Dermis microvascular lymphatic vessel endothelial cell (primary cell): Measurements from ENCODE around the gene HIP1. TPM values are rescaled to one million over a fixed set of nuclear protein-coding genes. Genes with fewer than 3 reads are reported as not detected.
"Not testable (repeated sequence)": the region's sequence is repeated elsewhere in the genome, so short reads cannot be mapped to it uniquely, and the experiment has no call there.

Experiments
- DNase-seq, 2 donors: peaks; one replicate each; pipeline versions ENCODE4 v3.0.0 to v3.0.0-alpha.2; 2010; ENCODE audit warnings: low read depth in 2 of 2
- total RNA-seq: library from RNA; depleted of rRNA; stranded (reverse); fragments of >200 nt; gene quantifications from 2 replicates; pipeline ENCODE4 v1.2.1, GENCODE V29; 2014

Gene HIP1
- total RNA-seq, 1 donor from 2014 or later, result 32.6 TPM

DNA sequence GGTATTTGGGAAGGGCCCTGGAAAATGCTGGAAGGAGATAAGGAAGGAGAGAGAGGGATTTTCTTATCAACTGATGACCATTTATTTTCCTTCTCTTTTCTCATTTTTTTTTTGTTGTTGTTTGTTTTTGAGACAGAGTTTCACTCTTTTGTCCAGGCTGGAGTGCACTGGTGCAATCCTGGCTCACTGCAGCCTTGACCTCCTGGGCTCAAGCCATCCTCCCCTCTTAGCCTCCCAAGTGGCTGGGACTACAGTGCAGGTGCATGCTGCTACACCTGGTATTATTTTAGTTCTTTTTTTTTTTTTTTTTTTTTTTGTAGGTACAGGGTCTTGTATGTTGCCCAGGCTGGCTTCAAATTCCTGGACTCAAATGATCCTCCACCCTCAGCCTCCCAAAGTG lies 52.2 kb downstream of the HIP1 start:
- DNase-seq, result no peak

DNA sequence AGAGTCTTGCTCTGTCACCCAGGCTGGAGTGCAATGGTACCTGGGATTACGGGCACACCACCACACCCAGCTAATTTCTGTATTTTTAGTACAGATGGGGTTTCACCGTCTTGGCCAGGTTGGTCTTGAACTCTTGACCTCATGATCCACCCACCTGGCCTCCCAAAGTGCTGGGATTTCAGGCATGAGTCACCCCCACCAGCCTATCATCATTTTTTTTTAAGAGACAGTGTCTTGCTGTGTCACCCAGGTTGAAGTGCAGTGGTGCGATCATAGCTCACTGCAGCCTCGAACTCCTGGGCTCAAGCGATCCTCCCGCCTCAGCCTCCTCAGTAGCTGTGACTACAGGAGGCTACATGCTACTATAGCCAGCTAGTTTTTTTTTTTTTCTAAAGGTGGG lies 56.7 kb downstream of the HIP1 start:
- DNase-seq, result not testable (repeated sequence)

DNA sequence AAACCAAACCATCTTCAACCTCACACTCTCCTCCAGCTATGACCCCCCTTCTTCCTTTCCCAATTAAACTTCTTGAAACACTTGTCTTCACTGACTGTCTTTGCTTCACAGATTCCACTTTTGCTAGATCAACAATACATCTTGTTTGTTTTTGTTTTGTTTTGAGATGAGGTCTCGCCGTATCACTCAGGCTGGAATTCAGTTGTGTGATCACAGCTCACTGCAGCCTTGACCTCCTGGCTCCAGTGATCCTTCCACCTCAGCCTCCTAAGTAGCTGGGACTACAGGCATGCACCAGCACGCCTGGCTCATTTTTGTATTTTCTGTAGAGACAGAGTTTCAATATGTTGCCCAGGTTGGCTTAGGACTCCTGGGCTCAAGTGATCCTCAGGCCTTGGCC lies 59.7 kb downstream of the HIP1 start:
- DNase-seq, result no peak

DNA sequence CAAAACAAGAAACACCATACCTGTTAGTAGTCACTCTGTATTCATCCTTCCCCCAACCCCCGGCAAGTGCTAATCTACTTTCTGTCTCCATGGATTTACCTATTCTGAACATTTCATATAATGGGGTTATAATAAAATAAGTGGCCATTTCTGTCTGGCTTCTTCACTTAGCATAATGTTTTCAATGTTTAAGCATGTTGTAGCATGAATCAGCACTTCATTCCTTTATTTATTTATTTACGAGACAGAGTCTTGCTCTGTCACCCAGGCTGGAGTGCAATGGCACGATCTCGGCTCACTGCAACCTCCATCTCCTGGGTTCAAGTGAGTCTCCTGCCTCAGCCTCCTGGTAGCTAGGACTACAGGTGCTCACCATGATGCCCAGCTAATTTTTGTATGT lies 69.2 kb downstream of the HIP1 start:
- DNase-seq, result no peak

DNA sequence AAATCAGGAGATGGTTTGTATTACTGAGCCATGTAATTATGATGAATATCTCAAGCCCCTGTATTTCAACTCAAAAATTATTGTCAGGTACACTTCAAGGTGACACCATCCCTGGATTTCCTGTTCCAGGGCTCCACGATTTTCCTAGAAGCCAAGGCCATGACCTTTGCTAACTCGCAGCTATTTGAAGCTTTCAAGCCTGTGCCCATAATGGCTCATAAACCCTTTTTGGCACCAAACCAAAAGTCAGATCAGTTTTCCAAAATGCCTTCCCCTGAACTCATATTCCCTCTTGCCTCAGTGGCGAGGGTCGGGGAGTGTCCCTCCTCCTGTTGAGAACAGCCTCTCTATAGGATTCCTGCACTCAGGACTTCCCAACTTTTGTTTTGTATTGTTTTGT lies 70.8 kb downstream of the HIP1 start:
- DNase-seq, result no peak

DNA sequence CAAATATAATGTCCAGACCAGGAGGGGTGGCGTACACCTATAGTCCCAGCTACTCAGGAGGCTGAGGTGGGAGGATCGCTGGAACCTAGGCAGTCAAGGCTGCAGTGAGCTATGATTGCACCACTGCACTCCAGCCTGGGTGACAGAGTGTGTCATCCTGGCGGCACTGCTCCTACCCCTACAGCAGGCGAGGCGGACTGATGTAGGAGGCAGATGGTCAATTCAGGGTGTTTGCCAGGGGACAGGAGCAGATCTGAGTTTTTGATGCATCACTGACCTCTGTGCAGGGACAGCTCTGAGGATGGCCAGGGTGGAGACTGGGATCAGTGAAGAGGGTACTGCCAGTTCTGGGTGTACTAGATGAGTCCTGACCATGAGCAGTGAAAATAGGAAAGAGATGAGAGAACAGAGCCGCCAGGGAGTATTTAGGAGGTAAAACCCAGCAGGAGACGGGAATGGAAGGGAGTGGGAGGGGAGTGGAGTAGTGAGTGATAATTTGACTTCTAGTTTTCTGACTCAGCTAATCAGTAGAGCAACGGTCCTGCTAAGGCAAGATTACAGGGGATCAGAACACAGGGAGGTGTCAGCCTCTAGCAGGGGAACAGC lies 75.3 kb downstream of the HIP1 start:
- DNase-seq, result no peak

DNA sequence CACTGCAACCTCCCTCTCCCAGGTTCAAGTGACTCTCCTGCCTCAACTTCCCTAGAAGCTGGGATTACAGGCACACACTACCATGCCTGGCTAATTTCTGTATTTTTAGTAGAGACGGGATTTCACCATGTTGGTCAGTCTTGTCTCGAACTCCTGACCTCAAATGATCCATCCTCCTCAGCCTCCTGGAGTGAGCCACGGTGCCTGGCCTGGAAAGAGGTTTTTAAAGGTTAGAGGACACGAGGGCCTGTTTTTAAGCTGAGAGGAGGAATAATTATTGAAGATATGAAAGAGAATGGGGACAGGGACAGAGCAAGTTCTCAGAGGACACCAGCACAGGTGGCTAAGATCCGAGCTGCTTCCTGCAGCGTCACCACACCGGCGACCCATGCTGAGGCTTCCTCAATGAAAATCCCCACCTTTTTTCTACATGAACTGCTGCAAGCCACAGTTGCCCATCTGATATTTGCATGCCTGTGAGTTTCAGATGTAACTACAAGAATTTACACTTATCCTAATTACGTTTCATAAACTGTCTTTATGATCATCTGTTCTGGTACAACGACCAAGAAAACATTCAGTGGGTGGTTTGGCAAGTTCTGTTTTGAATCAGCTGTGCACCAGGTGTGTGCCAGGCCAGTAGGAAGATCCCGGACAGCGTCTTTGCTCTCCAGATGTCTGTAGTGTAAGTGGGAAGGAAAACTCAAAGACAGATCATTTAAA lies 76.0 kb downstream of the HIP1 start:
- DNase-seq, result no peak

DNA sequence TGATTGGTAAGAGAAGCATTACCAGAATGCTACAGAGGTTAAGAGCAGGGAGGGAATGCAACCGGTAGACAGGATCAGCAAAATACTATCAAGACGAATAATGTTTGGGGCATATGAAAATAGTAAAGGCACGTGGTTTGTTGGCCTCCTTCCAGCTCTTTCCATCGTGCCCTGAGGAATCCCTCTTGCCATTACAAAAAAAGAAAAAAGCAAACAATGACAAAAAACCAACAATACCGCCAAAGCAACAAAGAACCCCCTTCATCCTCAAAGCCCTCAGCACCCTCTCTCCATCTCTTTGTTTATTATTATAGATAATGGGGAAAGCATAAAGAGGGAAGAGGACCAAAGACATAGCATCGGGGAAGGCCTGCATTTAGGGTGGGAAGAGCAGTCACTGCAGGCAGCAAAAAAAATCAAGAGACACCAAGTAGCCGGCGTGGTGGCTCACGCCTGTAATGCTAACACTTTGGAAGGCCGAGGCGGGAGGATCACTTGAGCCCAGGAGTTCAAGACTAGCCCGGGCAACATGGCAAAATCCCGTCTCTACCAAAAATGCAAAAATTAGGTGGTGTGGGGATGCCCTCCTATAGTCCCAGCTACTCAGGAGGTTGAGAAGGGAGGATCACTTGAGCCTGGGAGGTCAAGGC lies 78.0 kb downstream of the HIP1 start:
- no peak for DNase-seq

DNA sequence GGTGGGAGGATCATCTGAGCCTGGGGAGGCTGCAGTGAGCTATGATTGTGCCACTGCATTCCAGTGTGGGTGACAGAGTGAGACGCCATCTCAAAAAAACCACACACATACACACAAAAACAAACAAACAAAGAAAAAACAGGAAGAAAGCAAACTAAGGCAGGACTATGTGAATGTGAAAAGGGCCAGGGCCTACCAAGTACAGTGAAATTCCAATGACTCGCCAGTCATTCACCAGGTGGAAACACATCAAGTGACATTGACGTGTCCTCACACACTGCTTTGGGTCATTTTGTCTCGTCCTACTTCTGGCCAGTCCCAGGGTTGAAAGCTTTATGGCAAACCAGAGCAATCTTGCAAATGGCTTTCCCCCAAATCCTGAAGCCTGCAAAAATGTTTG lies 79.9 kb downstream of the HIP1 start:
- peak in 1 of 2 donors; percentile 7 for DNase-seq

DNA sequence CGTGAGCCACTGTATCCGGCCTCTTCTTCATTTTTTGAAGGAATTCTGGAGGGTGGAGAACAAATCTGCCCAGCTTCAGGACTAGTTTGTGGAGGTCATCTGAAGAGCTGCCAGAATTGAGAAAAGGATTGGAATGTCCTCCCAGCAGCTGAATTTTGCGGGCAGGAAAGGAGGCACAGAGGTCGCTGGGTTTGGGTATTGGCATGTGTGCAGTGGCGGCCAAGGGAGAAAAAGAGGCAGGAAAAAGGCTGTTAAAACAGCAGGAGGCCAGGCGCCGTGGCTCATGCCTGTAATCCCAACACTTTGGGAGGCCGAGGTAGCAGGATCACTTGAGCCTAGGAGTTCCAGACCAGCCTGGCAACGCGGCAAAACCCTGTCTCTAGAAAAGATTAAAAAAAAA lies 80.4 kb downstream of the HIP1 start:
- DNase-seq, result no peak

DNA sequence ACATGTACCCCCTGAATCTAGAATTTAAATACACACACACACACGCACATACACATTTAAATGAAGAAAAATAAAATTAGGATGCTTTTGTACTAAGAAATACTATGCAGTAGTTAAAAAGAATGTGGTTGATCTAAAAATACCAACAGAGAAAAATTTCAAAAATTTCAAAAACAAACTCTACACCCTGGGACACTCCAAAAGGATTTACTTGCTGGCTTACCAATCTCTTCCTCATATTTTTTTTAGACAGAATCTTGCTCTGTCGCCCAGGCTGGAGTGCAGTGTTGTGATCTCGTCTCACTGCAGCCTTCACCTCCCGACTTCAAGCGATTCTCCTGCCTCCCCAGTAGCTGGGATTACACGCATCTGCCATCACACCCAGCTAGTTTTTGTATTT lies 80.9 kb downstream of the HIP1 start:
- no peak for DNase-seq

DNA sequence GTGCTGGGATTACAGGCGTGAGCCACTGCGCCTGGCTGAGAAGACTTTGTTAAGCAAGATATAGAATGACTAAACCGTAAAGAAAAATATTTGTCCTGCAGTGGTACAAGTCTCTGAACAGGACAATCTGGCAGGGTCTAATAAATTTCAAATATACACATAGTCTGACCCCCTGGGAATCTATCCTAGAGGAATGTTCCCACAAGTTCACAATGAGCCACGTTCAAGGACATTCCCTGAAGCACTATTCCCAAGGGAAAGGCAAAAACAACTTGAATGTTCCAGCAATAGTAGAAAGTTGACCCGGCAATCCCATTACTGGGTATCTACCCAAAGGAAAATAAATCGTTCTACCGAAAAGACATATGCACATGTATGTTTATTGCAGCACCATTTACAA lies 82.0 kb downstream of the HIP1 start:
- no peak for DNase-seq

DNA sequence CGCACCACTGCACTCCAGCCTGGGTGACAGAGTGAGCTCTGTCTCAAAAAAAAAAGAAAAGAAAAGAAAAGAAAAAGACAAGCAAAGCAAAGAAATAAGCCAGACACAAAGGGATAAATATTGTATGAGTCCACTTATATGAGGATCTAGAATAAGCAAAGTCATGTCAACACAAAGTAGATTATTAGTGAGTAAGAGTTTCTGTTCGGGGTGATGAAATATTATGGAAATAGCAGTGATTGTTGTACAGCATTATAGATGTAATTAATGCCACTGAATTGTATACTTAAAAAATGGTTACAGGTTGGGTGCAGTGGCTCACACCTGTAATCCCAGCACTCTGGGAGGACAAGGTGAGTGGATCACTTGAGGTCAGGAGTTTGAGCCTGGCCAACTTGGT lies 83.2 kb downstream of the HIP1 start:
- no peak for DNase-seq

DNA sequence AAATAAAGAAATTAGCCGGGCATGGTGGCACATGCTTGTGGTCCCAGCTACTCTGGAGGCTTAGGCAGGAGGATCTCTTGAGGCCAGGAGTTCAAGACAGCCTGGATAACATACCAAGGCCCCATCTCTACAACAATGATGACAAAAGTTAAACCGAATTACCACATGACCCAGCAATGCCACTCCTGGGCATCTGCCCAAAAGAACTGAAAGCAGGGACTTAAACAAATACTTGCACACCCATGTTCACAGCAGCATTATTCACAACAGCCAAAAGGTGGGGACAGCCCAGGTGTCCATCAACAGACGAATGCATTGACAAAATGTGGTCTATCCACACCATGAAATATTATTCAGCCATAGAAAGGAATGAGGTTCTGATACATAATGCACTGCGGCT lies 83.9 kb downstream of the HIP1 start:
- no peak for DNase-seq

DNA sequence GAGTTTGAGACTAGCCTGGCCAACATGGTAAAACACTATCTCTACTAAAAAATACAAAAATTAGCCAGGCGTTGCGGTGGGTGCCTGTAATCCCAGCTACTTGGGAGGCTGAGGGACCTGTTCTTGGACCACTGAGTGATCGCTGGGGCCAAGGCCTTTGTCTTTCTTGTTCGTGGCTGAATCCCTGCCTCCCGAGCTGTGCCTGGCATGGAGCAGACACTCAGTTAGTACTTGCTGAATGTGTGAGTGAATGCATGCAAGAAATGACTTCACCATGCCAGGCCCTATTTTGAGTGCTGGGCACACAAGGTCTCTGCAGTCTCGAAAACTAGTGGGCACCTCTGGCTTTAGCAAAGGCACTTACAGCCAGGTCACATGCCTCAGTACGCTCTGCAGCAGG lies 85.1 kb downstream of the HIP1 start:
- DNase-seq, result no peak

DNA sequence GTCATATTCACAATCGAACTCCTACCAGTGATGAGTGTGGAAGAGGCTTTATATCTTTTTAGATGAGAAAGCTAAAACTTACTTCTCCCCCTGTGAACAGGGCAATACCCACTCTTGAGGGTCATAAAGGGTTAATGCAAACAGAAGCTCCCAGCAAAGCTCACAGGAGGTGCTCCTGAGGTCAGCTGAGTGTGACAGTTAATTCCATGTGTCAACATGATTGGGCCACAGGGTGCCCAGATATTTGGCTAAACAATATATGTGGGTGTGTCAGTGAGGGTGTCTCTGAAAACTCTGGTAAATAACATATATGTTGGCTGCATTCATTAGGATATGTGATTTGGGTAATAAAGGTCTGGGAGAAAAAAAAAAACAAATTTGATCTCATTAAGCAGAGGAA lies 86.0 kb downstream of the HIP1 start:
- DNase-seq, result no peak

DNA sequence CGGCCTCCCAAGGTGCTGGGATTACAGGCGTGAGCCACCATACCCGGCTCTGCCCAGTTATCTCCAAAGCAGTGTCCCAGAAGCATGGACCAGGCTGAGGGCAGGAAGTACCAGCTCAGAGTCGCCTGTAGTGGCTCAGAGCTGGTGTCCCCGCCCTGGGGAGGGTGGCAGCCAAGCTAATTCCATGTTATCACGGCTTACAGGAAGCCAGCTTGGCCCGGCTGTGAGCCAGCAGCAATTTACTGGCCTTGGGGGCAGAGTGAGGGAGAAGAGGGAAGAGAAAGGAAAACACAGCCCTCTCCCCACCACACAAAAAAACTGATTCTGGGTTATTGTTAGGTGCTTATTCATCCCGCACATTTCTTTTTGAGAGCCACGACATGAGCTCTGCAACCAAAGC lies 88.1 kb downstream of the HIP1 start:
- peak; percentile 84 to 91 for DNase-seq

DNA sequence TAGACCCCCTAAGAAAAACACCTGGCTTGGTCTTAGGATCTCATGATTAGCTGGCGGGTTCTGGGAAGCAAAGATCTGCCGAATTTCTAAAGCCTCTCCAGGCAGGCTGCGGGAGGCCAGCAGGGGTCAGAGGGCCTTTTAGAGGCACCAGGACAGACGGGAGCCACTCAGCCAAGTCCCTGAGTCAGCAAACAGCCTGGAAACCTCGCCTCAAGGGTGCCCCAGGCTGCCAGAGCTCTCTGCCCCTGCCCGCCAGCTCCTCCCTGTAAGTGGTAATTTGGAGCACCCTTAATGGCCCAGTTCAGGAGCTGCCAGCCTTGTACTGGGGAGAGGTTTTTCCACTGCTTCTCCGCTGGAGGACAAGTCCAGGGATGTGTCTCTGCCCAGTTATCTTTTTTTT lies 88.7 kb downstream of the HIP1 start:
- DNase-seq, result peak in 1 of 2 donors; percentile 46

DNA sequence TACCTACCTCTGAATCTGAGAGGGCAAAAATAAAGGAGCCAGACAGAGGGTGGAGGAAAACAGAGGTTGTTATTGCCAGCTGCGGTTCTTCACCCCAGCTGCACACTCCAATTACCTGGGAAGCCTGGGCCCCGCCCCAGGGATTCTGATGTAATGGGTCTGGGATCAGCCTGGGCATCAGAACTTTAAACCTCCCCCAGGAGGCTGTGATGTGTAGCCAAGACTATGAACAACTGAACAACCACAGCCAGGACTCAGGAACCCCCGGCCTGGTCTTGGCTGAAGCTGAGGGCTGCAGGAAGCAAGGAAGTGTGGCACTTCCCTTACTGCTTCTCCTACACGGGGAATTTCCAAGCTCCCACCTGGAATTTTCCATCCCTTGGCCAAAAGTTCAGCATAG lies 89.3 kb downstream of the HIP1 start:
- peak; percentile 74 to 89 for DNase-seq

DNA sequence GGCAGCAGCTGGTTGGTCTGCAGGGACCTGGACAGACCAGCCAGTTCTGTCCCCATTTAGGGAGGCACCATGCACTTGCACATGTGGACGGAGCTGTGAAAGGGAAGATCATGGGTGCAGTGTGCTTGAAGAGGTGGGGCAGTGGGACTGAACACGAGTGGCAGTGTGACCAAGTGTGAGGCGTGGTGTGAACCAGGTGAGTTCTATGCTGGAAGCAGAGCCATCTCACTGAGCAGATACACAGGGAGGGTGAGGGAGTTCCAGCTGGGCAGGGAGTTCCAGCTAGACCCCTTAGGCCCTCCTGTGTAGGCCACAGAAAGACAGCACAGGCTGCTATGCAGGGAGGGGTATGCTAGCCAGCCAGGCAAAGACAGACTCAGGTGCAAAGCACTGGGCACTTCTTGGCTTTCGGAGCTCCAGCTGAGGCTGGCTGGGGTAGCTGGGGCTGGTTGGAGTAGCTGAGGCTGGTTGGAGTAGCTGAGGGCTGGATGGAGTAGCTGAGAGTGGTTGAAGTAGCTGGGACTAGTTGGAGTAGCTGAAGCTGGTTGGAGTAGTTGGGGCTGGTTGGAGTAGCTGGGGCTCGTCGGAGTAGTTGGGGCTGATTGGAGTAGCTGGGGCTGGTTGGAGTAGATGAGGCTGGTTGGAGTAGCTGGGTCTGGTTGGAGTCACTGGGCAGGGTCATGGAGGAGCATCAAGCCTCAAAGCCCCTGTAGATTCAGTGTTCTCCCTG lies 90.9 kb downstream of the HIP1 start:
- DNase-seq, result no peak

DNA sequence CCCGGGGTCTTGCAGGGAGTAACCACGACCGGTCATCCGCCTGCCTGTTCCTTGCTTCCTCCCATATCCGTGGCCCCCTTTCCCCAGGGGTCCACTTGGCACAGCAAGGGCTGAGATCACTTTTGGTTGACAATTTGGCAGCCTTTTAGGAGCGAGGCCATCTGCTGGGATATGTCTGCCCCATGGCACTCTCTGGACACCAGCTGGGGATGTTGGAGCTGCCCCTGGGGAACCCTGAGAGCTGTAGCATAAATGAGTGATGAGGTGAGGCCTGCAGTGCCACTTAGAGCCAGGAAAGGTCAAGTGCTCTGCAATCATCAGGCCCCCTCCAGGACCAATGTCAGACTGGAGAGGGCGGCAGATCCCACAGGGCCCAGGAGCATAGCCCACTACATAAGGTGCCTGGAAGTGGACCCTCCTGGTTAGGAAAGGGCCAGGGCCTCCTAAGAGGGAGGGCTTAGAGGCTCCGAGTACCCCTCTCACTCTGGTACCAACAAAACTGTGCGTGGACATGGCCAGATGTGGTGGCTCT lies 92.1 kb downstream of the HIP1 start:
- DNase-seq, result no peak

DNA sequence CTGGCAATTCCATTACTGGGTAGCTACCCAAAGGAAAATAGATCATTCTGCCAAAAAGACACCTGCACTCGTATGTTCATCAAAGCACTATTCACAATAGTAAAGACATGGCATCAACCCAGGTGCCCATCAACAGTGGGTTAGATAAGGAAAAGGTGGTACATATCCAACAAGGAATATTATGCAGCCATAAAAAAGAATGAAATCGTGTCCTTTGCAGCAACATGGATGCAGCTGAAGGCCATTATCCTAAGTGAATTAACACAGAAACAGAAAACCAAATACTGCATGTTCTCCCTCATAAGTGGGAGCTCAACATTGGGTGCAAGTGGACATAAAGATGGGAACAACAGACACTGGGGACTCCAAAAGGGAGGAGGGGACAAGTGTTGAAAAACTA lies 93.2 kb downstream of the HIP1 start:
- DNase-seq, result no peak
